IPS-NIHi7 (cell line): Measurements from ENCODE around the gene JUP.
"Not testable (repeated sequence)": the region's sequence is repeated elsewhere in the genome, so short reads cannot be mapped to it uniquely, and the experiment has no call there.

Experiments used
- DNase-seq: peaks from one replicate; pipeline ENCODE4 v3.0.0; 2012; ENCODE audit warnings: mixed read lengths; ENCODE audit errors: extremely low spot score

JUP gene

DNA sequence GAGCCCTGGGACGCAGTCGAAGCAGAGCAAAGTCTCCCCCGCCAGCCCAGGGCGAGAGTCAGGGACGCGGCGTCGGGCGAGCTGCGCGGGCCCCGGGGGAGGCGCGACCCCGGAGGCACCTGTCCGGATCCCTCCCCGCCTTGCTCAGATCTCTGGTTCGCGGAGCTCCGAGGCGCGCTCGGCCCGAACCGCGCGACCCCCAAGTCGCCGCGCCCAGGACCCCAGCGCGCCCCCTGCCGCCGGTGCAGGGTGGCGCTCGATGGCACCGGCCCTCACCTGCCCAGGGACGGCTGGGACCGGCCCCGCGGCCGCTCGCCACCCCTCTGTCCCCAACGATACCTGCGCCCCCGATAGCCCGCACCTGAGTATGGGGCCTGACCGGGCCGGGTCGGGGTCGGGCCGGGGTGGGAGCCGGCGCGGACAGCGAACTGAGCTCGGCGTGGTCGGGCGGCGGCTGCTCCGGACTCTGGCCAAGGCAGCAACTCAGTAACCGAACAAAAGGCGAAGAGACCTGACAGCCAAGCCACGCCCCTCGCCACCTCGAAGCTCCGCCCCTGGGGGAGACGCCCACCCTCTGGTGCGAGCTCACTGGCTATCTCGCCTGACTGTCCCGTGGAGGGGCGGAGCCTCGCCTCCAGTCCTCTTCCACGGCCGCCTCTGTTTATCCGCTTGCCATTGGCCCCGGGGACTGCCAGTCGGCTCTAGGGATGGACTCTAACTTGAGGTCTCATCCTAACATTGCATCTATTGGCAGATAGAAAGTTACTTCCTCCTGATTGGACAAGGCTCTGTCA is at the start of gene JUP:
TSS of gene JUP (minus strand) at position 485 of the 794 bp plus-strand sequence. CDS start 14,857 bp downstream, outside the sequence.
- peak; percentile 96 for DNase-seq

- peak; percentile 93 for DNase-seq
These were observed 49.5 kb upstream of the JUP start, which contains the start of gene NT5C3B for GRCh38 chr17:41835800-41836549. TSS of gene NT5C3B (minus strand) at chr17:41836232. CDS start at chr17:41836193, 39 bp downstream.

- DNase-seq = no peak
These were observed 48.8 kb upstream of the JUP start for GRCh38 chr17:41835214-41835799.

- not testable (repeated sequence) for DNase-seq
These were observed 43.5 kb upstream of the JUP start for GRCh38 chr17:41829961-41830360.

DNA sequence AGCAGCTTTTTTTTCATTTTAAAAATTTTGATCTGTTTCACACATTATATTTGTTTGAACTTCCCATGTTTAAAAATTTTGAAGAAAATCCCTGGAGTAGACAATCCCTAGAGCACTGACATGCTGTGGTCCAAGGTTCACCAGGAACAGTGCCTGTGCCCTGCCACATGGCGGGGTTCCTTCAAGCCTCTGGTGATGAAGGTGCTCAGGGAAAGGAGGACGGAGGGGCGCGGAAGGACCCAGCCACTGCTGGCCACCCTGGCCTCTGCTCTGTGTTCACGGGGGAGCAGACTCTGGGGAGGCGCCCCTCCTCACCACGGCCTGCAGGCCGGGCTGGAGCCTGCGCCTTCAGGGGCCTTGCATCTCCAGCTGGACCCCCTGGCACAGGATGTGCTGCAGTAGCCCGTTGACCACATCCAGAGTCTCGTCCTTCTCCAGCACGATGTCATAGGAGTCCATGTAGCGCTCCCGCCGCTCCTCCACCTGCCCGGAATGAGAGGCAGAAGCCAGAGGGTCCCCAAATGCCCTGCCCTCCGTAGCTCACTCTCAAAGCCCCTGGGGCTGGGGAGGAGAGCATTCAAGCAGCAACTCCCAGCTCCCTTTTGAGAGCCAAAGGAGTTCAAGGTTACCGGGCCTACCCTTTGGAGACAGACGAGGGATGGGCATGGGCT is 38.8 kb upstream of the JUP start:
- DNase-seq = no peak

DNA sequence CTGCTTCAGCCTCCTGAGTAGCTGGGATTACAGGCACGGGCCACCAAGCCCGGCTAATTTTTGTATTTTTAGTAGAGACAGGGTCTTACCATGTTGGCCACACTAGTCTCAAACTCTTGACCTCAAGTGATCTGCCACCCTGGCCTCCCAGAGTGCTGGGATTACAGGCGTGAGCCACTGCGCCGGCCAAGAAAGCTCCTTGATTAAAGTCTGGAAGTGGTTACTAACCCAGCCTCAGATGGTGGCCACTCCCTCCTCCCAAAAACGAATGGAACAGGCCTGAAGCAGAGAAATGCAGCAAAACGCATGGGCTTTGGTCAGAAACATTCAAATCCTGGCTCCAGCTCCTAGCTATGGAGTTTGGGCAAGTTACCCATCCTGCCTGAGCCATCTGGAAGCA is 37.6 kb upstream of the JUP start:
- DNase-seq = no peak

- no peak for DNase-seq
These were observed 37.1 kb upstream of the JUP start for GRCh38 chr17:41823580-41823979.

DNA sequence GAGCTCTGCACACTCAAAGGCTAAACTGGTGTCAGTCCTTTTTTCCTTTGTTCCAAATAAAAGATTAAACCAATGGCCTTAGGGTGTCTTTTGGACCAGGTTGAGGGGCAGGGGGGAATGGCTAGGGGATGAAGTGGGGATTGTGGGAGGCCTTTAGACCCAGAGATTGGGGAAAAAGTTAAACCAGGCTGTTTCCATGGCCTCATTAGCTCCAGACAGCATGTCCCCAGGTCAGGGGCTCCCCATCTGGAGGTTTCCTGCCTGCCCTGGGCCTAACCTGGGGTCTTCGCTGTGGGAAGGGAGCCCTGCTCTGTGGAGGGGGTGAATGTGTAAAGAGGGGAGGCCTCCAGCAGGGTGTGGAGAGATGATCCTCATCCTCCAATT is 36.6 kb upstream of the JUP start:
- no peak for DNase-seq

GRCh38 chr17:41822216-41823140 is 36.0 kb upstream of the JUP start:
- DNase-seq = no peak

GRCh38 chr17:41821776-41822175 is 35.3 kb upstream of the JUP start:
- no peak for DNase-seq

DNA sequence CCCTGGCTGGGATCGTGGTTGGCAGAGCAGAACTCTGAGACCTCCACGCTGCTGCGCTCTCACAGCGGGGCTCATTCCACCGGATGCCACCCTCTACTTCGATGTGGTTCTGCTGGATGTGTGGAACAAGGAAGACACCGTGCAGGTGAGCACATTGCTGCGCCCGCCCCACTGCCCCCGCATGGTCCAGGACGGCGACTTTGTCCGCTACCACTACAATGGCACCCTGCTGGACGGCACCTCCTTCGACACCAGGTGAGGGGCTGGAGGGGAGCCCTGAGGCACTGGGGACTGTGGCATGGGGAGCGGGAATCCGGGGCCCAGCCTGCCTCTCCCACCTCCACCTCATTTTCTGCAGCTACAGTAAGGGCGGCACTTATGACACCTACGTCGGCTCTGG is 31.5 kb upstream of the JUP start:
- no peak for DNase-seq

GRCh38 chr17:41816637-41817320 is 30.3 kb upstream of the JUP start:
- no peak for DNase-seq

DNA sequence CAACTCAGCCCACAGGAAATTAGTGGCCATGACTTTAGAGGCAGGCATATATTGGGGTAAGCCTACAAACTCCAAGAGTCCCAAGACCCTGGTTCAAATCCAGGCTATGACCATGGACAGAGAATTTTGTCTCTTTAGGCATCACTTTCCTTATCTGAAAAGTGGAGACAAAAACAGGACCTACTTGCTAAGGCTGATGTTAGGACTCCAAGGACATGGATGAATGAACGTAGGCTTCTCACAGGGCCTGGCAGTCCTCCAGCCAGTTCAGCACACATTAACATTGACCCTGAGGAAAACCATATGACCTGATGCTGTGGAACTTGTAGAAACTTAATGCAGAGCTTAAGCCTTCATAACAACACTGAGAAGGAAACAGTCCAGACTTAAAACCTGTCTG is 27.7 kb upstream of the JUP start:
- no peak for DNase-seq

- no peak for DNase-seq
These were observed 27.2 kb upstream of the JUP start for GRCh38 chr17:41813699-41814124.

DNA sequence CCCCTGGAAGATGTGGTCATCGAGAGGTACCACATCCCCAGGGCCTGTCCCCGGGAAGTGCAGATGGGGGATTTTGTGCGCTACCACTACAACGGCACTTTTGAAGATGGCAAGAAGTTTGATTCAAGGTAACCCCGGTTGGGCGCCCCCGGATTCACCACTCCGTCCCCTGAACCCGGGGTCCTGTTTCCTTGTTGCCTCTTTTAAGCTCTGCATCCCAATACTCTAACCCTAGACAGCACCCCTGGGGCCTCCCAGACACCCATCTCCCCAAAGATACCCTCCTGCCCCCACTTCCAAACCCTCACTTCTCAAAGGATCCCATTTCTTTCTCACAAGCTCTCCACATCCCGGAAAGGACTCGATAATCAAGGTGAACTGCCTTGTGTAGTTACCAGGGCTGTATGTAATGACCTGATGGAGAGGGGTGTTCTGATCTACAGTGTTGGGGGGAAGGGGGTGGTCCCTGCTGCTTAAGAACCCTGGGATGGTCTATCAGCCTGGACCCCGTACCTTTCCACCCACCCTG is 26.7 kb upstream of the JUP start:
- DNase-seq = no peak

- DNase-seq = peak; percentile 92
These were observed 26.1 kb upstream of the JUP start, which contains the start of gene FKBP10 for GRCh38 chr17:41812381-41813151. TSS of gene FKBP10 (plus strand) at chr17:41813004. CDS start at chr17:41813035, 31 bp downstream.

DNA sequence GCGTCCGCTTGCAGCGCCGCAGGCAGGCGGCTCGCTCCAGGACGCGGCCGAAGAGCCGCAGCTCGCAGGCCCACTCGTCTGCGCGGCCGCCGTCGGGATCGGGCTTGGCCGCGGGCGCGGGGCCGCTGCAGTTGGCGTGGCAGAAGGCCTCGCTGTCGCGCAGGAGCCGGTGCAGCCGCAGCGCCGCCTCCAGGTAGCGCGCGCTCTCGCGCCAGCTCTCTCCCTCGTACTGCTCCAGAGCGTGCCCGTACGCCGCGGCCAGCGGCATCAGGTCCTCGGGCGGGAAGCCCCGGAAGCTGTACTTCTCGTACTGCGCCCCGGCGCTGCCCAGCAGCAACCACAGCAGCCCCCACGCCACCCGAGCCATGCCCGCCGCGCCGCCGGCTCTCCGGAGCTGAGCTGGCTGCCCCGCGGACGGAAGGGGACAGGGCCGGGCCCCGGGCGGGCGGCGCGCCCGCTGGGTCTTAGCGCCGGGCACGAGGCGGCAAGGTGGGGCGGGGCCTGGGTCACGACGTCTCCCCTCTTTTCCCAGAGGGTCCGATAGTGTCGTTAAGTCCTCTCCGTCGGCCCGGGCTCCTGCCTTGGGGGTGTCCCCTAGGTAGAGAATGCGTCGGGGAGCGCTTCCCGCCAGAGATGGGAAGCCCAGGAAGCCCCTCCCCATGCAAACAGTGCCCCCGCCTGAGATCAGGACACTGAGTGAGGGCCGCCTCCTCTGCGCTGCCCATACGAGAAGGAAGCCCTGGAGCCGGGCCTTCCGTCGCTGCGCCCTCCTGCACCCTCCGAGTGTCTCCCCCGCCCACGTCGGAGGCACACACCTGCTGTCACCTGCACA is 25.3 kb upstream of the JUP start, which contains the start of gene P3H4:
TSS of gene P3H4 (minus strand) at position 401 of the 832 bp plus-strand sequence. CDS start at position 367, 34 bp downstream.
- DNase-seq = peak; percentile 74
